ENCODE results near the gene ITPR1.

ITPR1 gene

DNA sequence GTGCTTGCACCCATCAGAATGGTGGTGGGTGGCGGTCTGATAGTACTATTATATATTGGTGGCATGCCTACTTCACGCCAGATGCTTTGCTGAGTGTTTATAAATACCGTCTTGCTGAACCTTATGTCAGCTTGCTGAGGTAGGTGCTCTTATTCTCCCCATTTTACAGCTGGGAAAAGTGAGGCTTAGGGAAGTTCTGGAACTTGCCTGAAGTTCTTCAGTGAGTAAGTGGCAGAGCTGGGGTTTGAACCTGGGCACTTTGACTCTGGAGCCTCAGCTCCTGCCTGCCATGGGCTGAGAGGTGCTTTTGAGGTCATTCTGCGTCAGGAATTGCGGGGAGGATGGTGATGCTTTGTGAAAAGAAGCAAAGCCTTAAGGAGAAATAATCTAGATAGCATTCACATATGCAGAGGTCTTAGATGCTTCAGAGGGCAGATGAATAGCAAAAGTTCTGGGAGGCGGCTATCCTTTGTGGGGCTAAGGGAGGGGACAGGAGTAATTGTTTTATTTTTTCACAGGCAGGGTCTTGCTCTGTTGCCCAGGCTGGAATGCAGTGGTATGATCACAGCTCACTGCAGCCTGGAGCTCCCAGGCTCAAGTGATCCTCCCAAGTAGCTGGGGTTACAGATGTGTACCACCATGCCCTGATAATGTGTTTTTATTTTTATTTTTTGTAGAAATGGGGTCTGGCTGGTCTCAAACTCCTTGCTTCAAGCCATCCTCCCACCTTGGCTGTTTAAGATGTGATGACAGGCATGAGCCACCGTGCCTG lies 18.5 kb downstream of the ITPR1 start:
- DNase-seq, result no peak

DNA sequence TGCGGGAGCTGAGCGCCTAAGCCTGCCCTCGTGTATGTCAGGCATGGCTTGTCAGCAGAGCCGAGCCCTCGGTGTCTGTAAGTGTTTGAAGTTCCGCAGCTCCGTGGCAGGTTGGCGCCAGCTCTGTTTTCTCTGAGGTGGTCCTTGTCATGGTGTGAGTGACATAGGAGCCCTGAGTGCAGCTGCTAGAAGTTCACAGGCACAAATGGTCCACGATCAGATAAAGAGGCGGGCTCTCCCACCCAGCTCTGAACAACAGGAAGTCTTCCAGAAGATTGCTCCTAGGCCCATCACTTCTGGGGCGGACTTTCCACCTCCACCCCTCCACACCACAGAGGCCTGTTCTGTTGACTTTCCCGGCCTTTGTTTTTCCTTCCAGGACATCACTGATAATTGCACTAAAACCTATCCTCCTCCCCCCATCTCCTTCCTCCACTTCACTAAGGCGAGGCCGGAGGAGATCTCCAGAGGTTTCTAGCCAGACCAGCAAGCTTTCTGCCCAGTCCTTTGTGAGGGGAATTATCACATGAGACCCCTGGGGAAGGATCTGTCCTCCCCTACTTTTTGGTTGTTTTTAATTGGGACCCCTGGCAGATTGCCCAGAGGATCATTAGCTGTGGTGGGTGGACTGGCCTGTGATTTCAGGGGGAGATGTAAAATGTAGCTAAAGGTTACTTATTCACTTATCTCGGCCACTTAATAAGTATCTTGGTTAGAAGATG lies 19.9 kb downstream of the ITPR1 start:
- DNase-seq, result no peak

GRCh38 chr3:4514321-4514720 lies 21.2 kb downstream of the ITPR1 start:
- DNase-seq, result no peak

DNA sequence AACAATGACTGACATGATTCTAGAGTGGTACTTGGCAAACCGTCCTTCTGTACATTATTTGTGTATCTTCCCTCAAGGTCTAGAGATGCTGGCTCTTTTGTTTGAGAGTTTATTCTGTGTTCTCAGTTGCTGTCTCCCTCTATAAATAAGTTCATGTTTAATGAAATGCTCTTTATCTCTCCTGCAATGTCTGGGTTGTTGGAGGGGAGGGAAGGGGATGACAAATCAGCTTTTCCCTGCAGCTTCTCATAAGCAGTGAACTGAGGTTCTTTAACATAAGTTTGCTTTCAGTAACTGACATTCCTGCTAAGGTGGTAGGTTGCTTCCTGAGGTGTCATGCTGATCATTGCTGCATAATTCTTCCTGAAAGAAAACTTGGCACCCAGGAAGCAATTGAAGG lies 21.8 kb downstream of the ITPR1 start:
- no peak for DNase-seq

DNA sequence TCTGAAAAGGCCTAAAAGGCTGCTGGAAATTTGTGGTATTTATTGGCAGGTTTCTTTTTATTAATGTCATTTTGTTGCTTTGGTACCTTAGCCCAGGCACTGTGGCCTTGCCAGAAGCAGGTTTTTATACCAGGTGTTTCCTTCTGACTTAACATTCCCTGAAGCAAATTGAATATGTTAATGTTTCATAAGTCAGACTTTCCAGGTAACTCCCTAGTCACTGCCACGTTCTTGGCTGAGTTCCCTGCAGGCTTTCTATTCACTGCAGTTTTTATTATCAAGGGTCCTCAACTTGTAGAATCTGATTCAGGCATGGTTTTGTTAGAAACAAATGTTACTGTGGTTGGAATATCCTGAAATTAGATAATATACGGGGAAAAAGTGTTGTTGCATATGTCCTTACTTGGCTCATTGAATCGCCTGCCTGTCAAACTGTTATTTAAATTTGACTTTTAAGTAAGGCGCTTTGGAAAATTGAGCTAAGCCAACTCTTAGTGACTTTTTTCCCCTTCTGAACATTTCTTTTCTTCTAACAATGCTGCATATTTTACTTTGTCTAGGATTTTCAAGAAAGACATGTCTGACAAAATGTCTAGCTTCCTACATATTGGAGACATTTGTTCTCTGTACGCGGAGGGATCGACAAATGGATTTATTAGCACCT lies 22.9 kb downstream of the ITPR1 start:
- DNase-seq, result no peak

GRCh38 chr3:4517093-4517492 lies 23.9 kb downstream of the ITPR1 start:
- DNase-seq, result no peak

DNA sequence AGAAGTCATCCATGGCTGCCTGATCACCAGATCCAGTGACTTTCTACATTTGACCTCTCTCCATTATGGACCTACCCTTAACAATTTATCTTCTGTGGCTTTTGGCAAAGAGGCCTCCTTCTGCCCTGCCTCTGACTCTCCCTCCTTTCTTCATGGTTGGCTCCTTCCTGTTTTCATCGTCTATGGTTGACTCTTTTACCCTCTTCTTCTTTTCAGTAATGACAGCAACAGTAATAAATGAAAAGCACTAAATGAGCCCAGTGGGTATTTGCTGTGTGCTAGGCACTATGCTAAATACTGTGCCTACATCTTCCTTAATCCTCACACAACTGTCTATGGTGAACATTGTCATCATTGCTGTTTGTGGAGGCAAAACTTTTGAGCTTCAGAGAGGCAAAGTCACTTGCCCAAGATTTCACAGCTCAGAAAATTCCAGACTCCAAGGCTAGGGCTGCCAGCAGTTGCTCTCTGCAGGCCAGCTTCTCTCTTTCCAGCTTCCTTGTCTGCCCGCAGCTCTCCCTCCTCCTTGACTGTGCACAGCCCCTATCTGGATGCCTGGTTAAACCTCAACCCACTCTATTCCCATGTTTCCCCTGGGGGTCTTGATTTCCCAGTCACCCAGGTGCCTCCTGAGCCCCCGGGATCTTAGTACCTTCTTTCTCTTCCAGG lies 24.6 kb downstream of the ITPR1 start:
- no peak for DNase-seq

- no peak for DNase-seq
Measured at GRCh38 chr3:4520033-4520816, 27.1 kb downstream of the ITPR1 start.

GRCh38 chr3:4522947-4523346 lies 29.8 kb downstream of the ITPR1 start:
- DNase-seq, result no peak

DNA sequence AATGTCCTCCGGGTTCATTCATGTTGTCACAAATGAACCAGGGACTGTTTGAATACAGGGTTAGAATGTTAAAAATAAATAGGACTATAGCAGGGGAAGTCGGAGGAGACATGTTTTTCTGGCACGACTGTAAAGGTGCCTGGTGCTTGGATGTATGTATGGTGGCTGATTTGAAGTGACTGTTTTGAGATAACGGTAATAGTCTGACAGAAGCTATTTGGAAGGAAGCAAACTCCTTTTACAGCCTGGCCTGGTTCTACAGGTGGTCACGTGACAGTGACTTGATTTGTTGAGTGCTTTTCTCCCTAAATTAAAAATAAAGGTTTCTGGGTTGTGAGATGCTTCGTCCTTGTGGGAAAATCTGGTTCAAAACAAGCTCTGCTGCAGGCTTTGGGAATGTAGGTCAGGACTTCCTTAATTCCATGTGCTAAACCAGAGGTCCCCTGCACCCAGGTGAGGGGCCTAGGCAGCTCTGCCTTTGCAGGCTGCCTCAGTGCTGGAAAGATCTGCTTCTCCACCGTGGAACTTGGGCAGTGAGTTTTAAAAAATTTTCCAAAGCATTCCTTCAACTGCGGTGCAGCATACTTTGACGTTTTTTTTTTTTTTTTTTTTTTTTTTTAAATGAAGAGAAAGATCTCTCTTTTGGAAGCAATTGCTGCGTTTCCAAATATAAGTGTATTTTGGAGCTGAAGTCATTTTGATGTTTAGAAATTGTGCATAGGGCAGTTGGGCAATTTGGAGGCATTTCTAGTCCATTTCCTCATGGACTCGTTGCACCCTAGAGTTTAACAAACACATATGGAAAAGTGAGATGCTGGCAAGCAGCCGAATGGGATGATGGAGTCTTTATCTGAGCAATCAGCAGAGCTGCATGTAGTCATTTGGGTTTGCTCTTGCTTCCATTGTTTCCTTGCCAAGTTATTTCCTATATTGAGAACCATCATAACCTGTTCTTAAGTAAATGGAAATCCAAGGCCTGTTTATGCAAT lies 30.9 kb downstream of the ITPR1 start:
- DNase-seq, result no peak

DNA sequence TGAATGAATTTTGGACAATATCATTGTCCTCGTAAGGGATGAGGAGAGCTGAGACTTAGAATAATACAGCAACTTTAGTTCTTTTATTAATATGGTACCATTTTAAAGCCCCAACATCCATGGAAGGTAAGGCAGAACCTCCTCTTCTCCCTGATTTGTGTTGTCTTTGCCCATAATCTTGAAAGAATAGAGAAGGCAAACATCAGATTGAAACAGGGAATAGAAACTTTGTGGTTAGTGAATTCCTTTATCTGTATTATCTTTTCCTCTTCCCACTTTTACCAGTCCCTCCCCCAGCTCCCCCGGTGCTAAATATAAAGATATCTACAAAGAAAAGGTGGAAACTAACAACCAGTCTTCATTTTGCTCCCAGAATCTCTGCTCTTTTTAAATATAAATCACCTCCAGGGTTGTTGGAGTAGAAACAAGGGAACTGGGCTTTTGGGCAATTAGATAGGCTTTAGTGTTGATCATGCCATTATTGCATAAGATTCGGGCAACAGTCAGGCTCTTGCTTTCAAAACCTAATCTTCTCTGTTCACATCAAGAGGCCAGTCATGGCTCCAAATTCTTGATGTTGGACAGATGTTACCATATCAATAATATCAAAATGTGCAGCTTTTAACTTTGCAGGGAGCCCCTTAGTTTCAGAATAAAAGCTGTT lies 32.5 kb downstream of the ITPR1 start:
- DNase-seq, result no peak

DNA sequence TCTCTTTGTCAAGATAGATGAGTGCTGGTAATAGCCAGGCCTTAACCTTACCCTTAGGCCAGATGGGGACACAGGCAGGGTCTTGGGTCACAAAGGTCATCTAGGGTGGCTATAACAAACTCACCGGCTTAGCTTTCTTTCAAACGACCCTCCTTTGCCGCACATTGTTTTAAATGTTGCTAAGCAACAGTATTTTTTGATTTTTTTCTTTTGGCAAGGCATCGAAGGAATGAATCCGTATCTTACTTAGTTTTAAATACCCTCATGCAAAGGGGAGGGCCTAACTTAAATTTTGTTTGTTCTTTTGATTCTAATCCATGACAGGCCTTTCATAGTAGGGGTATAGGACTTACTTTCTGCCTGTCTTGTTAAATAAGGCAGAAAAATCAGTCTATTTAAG lies 35.2 kb downstream of the ITPR1 start:
- no peak for DNase-seq

DNA sequence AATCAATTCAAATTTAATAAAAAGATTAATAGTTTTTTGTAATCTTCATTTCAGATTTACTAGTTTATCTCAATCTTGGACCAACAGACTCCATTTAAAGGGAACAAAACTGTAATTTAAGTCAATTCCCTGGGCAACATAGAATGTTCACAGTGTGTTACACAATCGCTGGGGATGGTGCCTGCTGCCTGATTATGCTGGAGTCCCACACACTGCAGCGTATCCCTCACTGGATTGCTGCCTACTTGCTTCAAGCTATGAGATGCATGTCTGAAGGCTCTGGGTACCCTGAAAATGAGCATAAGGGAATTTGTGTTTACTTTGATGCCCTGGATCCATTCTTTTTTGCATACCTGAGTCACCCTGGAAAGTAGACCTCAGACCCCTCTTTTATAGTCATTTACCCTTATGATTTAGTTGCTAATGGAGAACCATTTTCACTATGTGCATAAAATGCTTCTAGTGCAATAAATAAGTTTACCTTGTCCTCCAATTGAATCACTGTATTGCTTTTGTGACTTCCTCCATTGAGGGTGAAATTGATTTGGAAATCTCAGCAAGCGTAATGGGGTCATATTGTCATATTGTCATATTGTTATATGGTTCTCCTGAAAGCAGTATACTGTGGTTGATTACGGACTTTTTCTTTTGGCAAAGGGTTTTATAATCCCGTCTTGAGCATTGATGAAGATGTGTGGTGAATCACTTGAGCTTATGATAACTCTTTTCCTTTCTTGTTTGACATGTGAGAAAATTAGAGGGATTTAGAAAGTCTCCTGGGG lies 35.9 kb downstream of the ITPR1 start:
- no peak for DNase-seq

GRCh38 chr3:4529876-4530588 lies 36.9 kb downstream of the ITPR1 start:
- no peak for DNase-seq

DNA sequence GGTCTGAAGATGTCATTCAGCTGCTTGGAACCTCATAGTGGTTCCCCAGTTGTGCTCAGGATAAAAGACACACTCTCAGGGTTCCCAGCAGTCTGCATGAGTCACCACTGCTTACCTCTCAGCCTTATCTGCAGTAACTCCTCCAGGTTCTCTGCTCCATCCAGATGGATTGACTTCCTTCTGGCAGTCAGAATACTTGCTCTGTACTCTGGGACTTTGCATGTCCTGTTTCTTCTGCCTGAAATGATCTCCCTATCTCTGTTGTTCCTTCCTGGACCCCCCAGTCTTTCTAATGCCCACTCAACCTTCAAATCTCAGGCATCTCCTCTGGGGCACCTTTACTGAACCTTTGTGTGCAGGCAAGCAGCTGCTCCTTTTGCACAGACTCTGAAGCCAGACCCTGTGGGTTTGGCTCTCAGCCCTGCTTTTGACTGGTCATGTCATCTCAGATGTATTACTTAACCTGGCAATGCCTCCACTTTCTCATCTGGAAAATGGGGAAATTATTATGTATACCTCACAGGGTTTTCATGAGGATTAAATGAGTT lies 38.4 kb downstream of the ITPR1 start:
- DNase-seq, result no peak

DNA sequence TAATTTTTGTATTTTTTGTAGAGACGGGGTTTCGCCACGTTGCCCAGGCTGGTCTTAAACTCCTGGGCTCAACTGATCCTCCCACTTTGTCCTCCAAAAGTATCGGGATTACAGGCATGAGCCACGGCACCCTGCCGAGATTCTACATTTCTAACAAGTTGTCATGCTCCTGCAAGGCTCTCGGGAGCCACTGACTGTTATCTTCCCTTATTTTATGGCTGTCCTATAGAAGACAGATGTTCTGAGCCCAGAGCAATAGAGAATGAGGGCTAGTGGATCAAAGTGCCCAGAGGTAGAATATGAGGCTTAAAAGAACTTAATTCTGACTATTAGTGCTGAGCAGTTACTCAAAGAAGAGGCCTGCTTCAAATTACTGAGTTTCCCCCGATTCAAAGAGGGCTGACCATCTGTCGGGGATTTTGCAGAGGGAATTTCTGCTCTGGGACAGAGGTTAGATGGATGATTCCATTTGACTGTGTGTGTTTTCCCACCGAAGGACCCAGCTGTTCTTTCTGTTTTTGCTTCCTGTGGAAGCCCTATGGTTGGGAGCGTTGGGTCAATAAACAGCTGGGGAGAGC lies 39.5 kb downstream of the ITPR1 start:
- no peak for DNase-seq

- no peak for DNase-seq
Measured at GRCh38 chr3:4533489-4534443, 40.6 kb downstream of the ITPR1 start.

Measured in SHP77 (cell line).